ENCODE measurements around the gene CD84. TPM values are rescaled to one million over a fixed set of nuclear protein-coding genes. Genes with fewer than 3 reads are reported as not detected.
"Not testable (repeated sequence)": the region's sequence is repeated elsewhere in the genome, so short reads cannot be mapped to it uniquely, and the experiment has no call there.

CD84 gene
- total RNA-seq, 1 experiment from 2014 or later = not detected

- no peak for DNase-seq
- CTCF ChIA-PET = no interaction called here
- Mint-ChIP-seq H3K4me1 (ENCODE audit: low read depth, unreplicated experiment) (no peaks in the 10 kb centered on the region), H3K9me3 (ENCODE audit: low read depth, unreplicated experiment) (no peaks in the 10 kb centered on the region), H3K27ac (ENCODE audit: unreplicated experiment) (no peak overlapping the region), H3K36me3 (ENCODE audit: insufficient read depth, unreplicated experiment) (no peaks in the 10 kb centered on the region), H3K27me3 (ENCODE audit: unreplicated experiment) (peaks cover 42% of the 10 kb centered on the region), H3K4me3 (ENCODE audit: low read depth, unreplicated experiment) (no peak overlapping the region)
- intact Hi-C loops (cut with micrococcal nuclease; ENCODE audit: unreplicated experiment) = no loop called here
- no TSS peak for BruUV-seq (replicated peaks)
- no peak for TF ChIP-seq CTCF (IDR thresholded peaks at IDR 0.05; ENCODE audit: unreplicated experiment)
Measured at GRCh38 chr1:160565564-160565963, 13.7 kb downstream of the CD84 start.

- H3K27ac Mint-ChIP-seq (ENCODE audit: unreplicated experiment); intact Hi-C loops (cut with micrococcal nuclease; ENCODE audit: unreplicated experiment); H3K4me1 Mint-ChIP-seq (ENCODE audit: low read depth, unreplicated experiment): not testable (repeated sequence)
Measured at GRCh38 chr1:160563230-160563629, 16.1 kb downstream of the CD84 start.

GRCh38 chr1:160562745-160563144 is 16.6 kb downstream of the CD84 start:
- H3K9me3 Mint-ChIP-seq (ENCODE audit: low read depth, unreplicated experiment); H3K36me3 Mint-ChIP-seq (ENCODE audit: insufficient read depth, unreplicated experiment); H3K4me3 Mint-ChIP-seq (ENCODE audit: low read depth, unreplicated experiment); BruUV-seq (replicated peaks); intact Hi-C loops (cut with micrococcal nuclease; ENCODE audit: unreplicated experiment); CTCF ChIA-PET; H3K4me1 Mint-ChIP-seq (ENCODE audit: low read depth, unreplicated experiment); DNase-seq; H3K27ac Mint-ChIP-seq (ENCODE audit: unreplicated experiment): not testable (repeated sequence)
- H3K27me3 Mint-ChIP-seq (ENCODE audit: unreplicated experiment) = peaks cover 55% of the 10 kb centered on the region

More at GRCh38 chr1:160563230-160563629, 16.1 kb downstream of the CD84 start:
- DNase-seq; H3K36me3 Mint-ChIP-seq (ENCODE audit: insufficient read depth, unreplicated experiment); CTCF ChIA-PET; H3K9me3 Mint-ChIP-seq (ENCODE audit: low read depth, unreplicated experiment); H3K4me3 Mint-ChIP-seq (ENCODE audit: low read depth, unreplicated experiment); BruUV-seq (replicated peaks): not testable (repeated sequence)
- peaks cover 50% of the 10 kb centered on the region for H3K27me3 Mint-ChIP-seq (ENCODE audit: unreplicated experiment)

GRCh38 chr1:160560806-160561205 is 18.5 kb downstream of the CD84 start:
- Mint-ChIP-seq H3K27ac (ENCODE audit: unreplicated experiment) (no peak overlapping the region), H3K36me3 (ENCODE audit: insufficient read depth, unreplicated experiment) (no peaks in the 10 kb centered on the region), H3K27me3 (ENCODE audit: unreplicated experiment) (peaks cover 55% of the 10 kb centered on the region), H3K9me3 (ENCODE audit: low read depth, unreplicated experiment) (no peaks in the 10 kb centered on the region), H3K4me3 (ENCODE audit: low read depth, unreplicated experiment) (no peak overlapping the region), H3K4me1 (ENCODE audit: low read depth, unreplicated experiment) (no peaks in the 10 kb centered on the region)
- BruUV-seq (replicated peaks) = no TSS peak
- DNase-seq = no peak
- intact Hi-C loops (cut with micrococcal nuclease; ENCODE audit: unreplicated experiment) = no loop called here
- CTCF ChIA-PET = interaction anchor here (0.6 kb wide), 2 partner anchors 28 to 478 kb away, joined by 3 to 5 read pairs; no protein-coding TSS in a partner anchor
- no peak for TF ChIP-seq CTCF (IDR thresholded peaks at IDR 0.05; ENCODE audit: unreplicated experiment)

- no peak overlapping the region for H3K4me3 Mint-ChIP-seq (ENCODE audit: low read depth, unreplicated experiment)
Measured at GRCh38 chr1:160560045-160560705, 19.1 kb downstream of the CD84 start.

GRCh38 chr1:160559437-160559836 is 19.9 kb downstream of the CD84 start:
- H3K36me3 Mint-ChIP-seq (ENCODE audit: insufficient read depth, unreplicated experiment); CTCF ChIA-PET; intact Hi-C loops (cut with micrococcal nuclease; ENCODE audit: unreplicated experiment); BruUV-seq (replicated peaks); DNase-seq; H3K4me1 Mint-ChIP-seq (ENCODE audit: low read depth, unreplicated experiment); H3K9me3 Mint-ChIP-seq (ENCODE audit: low read depth, unreplicated experiment); H3K4me3 Mint-ChIP-seq (ENCODE audit: low read depth, unreplicated experiment); H3K27ac Mint-ChIP-seq (ENCODE audit: unreplicated experiment): not testable (repeated sequence)
- peaks cover 56% of the 10 kb centered on the region for H3K27me3 Mint-ChIP-seq (ENCODE audit: unreplicated experiment)

More at GRCh38 chr1:160560045-160560705, 19.1 kb downstream of the CD84 start:
- CTCF ChIA-PET = interaction anchor here (0.6 kb wide), 2 partner anchors 29 to 478 kb away, joined by 3 to 5 read pairs; no protein-coding TSS in a partner anchor
- intact Hi-C loops (cut with micrococcal nuclease; ENCODE audit: unreplicated experiment) = no loop called here
- peaks cover 56% of the 10 kb centered on the region for H3K27me3 Mint-ChIP-seq (ENCODE audit: unreplicated experiment)
- H3K4me1 Mint-ChIP-seq (ENCODE audit: low read depth, unreplicated experiment) = no peaks in the 10 kb centered on the region
- no peak for TF ChIP-seq CTCF (IDR thresholded peaks at IDR 0.05; ENCODE audit: unreplicated experiment)
- no peak overlapping the region for H3K27ac Mint-ChIP-seq (ENCODE audit: unreplicated experiment)
- no peaks in the 10 kb centered on the region for H3K36me3 Mint-ChIP-seq (ENCODE audit: insufficient read depth, unreplicated experiment)
- DNase-seq = no peak
- no TSS peak for BruUV-seq (replicated peaks)
- no peaks in the 10 kb centered on the region for H3K9me3 Mint-ChIP-seq (ENCODE audit: low read depth, unreplicated experiment)
